ENCODE measurements around the gene CRKL.

DNA sequence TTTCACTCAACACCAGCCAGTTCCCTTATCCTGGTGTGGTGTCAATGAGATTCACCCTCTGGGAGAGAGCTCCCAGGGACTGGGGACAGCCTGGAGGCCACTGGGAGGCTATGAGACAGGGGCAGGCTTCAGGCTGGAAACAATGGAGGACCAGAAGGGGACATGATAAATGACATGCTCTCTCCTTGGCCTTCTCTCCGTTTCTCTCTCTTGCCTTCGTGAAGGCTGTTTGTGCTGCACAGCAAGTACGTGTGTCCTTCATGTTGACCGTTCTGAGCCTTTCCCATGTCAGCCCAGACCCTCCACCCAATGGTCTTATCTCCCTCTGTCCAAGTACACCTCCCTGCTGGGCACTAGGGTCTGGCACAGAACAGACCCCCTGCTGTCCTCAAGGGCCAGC lies 63.3 kb downstream of the CRKL start:
- TF ChIP-seq, protein P1, sequence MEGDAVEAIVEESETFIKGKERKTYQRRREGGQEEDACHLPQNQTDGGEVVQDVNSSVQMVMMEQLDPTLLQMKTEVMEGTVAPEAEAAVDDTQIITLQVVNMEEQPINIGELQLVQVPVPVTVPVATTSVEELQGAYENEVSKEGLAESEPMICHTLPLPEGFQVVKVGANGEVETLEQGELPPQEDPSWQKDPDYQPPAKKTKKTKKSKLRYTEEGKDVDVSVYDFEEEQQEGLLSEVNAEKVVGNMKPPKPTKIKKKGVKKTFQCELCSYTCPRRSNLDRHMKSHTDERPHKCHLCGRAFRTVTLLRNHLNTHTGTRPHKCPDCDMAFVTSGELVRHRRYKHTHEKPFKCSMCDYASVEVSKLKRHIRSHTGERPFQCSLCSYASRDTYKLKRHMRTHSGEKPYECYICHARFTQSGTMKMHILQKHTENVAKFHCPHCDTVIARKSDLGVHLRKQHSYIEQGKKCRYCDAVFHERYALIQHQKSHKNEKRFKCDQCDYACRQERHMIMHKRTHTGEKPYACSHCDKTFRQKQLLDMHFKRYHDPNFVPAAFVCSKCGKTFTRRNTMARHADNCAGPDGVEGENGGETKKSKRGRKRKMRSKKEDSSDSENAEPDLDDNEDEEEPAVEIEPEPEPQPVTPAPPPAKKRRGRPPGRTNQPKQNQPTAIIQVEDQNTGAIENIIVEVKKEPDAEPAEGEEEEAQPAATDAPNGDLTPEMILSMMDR (conservative IDR thresholded peaks at IDR 0.05; ENCODE audit: low read depth, low read length) = no peak
- TF ChIP-seq EZH2 (IDR thresholded peaks at IDR 0.05; ENCODE audit: low read length, unreplicated experiment) = no peak
